Measurements from ENCODE around the gene SCAMP2.
"Not testable (repeated sequence)": the region's sequence is repeated elsewhere in the genome, so short reads cannot be mapped to it uniquely, and the experiment has no call there.

The SCAMP2 gene

GRCh38 chr15:74873036-74873755 lies at the start of gene SCAMP2:
Gene SCAMP2, minus strand, starts transcription at chr15:74873365. Its CDS starts 110 bp downstream, at chr15:74873255.
- DNase-seq (ENCODE audit: extremely low read depth in 1 of 2, low read depth in 1 of 2), result peak; percentile 74 to 81

GRCh38 chr15:74920456-74920855 lies 47.3 kb upstream of the SCAMP2 start:
- no peak for DNase-seq (ENCODE audit: extremely low read depth in 1 of 2, low read depth in 1 of 2)

GRCh38 chr15:74917676-74918075 lies 44.5 kb upstream of the SCAMP2 start:
- no peak for DNase-seq (ENCODE audit: extremely low read depth in 1 of 2, low read depth in 1 of 2)

GRCh38 chr15:74913799-74914198 lies 40.6 kb upstream of the SCAMP2 start:
- not testable (repeated sequence) for DNase-seq (ENCODE audit: extremely low read depth in 1 of 2, low read depth in 1 of 2)

- DNase-seq (ENCODE audit: extremely low read depth in 1 of 2, low read depth in 1 of 2), result no peak
Observed at GRCh38 chr15:74913041-74913440, 39.9 kb upstream of the SCAMP2 start.

GRCh38 chr15:74908635-74909034 lies 35.5 kb upstream of the SCAMP2 start:
- DNase-seq (ENCODE audit: extremely low read depth in 1 of 2, low read depth in 1 of 2), result no peak

- no peak for DNase-seq (ENCODE audit: extremely low read depth in 1 of 2, low read depth in 1 of 2)
Observed at GRCh38 chr15:74907163-74907870, 34.2 kb upstream of the SCAMP2 start.

- DNase-seq (ENCODE audit: extremely low read depth in 1 of 2, low read depth in 1 of 2), result peak; percentile 30 to 64
Observed at GRCh38 chr15:74906450-74907162, 33.4 kb upstream of the SCAMP2 start, which contains the start of gene FAM219B. Gene FAM219B, minus strand, starts transcription at chr15:74906851. Its CDS starts 51 bp downstream, at chr15:74906800.

GRCh38 chr15:74906067-74906449 lies 32.9 kb upstream of the SCAMP2 start:
- peak in 1 of 2 donors; percentile 17 for DNase-seq (ENCODE audit: extremely low read depth in 1 of 2, low read depth in 1 of 2)

GRCh38 chr15:74904190-74904805 lies 31.1 kb upstream of the SCAMP2 start:
- no peak for DNase-seq (ENCODE audit: extremely low read depth in 1 of 2, low read depth in 1 of 2)

GRCh38 chr15:74903676-74904075 lies 30.5 kb upstream of the SCAMP2 start:
- no peak for DNase-seq (ENCODE audit: extremely low read depth in 1 of 2, low read depth in 1 of 2)

- DNase-seq (ENCODE audit: extremely low read depth in 1 of 2, low read depth in 1 of 2), result no peak
Observed at GRCh38 chr15:74902295-74903075, 29.3 kb upstream of the SCAMP2 start.

- DNase-seq (ENCODE audit: extremely low read depth in 1 of 2, low read depth in 1 of 2), result peak in 1 of 2 donors; percentile 35
Observed at GRCh38 chr15:74901612-74902063, 28.5 kb upstream of the SCAMP2 start.

- DNase-seq (ENCODE audit: extremely low read depth in 1 of 2, low read depth in 1 of 2), result no peak
Observed at GRCh38 chr15:74897300-74897701, 24.1 kb upstream of the SCAMP2 start.

GRCh38 chr15:74896316-74896715 lies 23.2 kb upstream of the SCAMP2 start:
- no peak for DNase-seq (ENCODE audit: extremely low read depth in 1 of 2, low read depth in 1 of 2)

- no peak for DNase-seq (ENCODE audit: extremely low read depth in 1 of 2, low read depth in 1 of 2)
Observed at GRCh38 chr15:74895830-74896229, 22.7 kb upstream of the SCAMP2 start.

GRCh38 chr15:74894383-74894782 lies 21.2 kb upstream of the SCAMP2 start:
- DNase-seq (ENCODE audit: extremely low read depth in 1 of 2, low read depth in 1 of 2), result not testable (repeated sequence)

- DNase-seq (ENCODE audit: extremely low read depth in 1 of 2, low read depth in 1 of 2), result no peak
Observed at GRCh38 chr15:74893627-74894026, 20.5 kb upstream of the SCAMP2 start.

- no peak for DNase-seq (ENCODE audit: extremely low read depth in 1 of 2, low read depth in 1 of 2)
Observed at GRCh38 chr15:74892931-74893330, 19.8 kb upstream of the SCAMP2 start.

GRCh38 chr15:74892313-74892712 lies 19.1 kb upstream of the SCAMP2 start:
- no peak for DNase-seq (ENCODE audit: extremely low read depth in 1 of 2, low read depth in 1 of 2)
